Measurements from ENCODE around the gene FPR2.
"Not testable (repeated sequence)": the region's sequence is repeated elsewhere in the genome, so short reads cannot be mapped to it uniquely, and the experiment has no call there.

The FPR2 gene

DNA sequence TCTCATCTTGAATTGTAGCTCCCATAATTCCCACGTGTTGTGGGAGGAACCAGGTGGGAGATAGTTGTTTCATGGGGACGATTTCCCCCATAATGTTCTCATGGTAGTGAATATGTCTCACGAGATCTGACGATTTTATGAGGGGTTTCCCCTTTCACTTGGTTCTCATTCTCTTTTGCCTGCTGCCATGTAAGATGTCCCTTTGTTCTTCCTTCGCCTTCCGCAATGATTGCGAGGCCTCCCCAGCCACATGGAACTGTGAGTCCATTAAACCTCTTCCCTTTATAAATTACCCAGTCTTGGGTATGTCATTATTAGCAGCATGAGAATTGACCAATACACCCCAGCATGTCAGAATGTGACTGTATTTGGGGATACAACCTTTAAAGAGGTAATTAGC lies 5.4 kb upstream of the FPR2 start:
- no peak overlapping the region for H3K27ac ChIP-seq
- no peak overlapping the region for H3K4me2 ChIP-seq
- no peak for TF ChIP-seq Cebpa-rat (IDR thresholded peaks at IDR 0.05)
- H3K9ac ChIP-seq = no peak overlapping the region
- H4K20me1 ChIP-seq = no peaks in the 10 kb centered on the region
- no peak overlapping the region for H3K4me3 ChIP-seq
- no peaks in the 10 kb centered on the region for H3K9me3 ChIP-seq
- no peaks in the 10 kb centered on the region for H3K36me3 ChIP-seq
- H3K27me3 ChIP-seq = no peaks in the 10 kb centered on the region
- peaks cover 10% of the 10 kb centered on the region for H3K4me1 ChIP-seq

DNA sequence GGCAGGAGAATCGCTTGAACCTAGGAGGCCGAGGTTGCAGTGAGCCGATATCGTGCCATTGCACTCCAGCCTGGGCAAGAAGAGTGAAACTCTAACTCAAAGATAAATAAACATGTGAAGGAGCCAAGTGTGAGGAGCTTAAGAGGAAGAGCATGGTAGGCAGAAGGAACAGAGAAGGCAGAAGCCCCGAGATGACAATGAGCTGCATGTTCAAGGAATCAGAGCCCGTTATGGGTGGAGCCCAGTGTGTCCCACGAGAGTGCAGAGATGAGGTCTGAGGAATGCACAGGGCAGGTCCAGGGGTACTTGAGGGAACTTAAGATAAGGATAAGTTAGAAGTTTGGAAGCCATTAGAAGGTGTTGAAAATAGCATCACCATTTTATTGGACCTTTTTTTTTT lies 716 bp downstream of the FPR2 start:
- no peak for TF ChIP-seq Cebpa-rat (IDR thresholded peaks at IDR 0.05)
- H3K27ac ChIP-seq = no peak overlapping the region
- H3K27me3 ChIP-seq = no peaks in the 10 kb centered on the region
- no peaks in the 10 kb centered on the region for H3K36me3 ChIP-seq
- H3K4me2 ChIP-seq = no peak overlapping the region
- H3K9me3 ChIP-seq = no peaks in the 10 kb centered on the region
- no peak overlapping the region for H3K4me3 ChIP-seq
- H3K4me1 ChIP-seq = no peaks in the 10 kb centered on the region
- no peaks in the 10 kb centered on the region for H4K20me1 ChIP-seq
- H3K9ac ChIP-seq = no peak overlapping the region

DNA sequence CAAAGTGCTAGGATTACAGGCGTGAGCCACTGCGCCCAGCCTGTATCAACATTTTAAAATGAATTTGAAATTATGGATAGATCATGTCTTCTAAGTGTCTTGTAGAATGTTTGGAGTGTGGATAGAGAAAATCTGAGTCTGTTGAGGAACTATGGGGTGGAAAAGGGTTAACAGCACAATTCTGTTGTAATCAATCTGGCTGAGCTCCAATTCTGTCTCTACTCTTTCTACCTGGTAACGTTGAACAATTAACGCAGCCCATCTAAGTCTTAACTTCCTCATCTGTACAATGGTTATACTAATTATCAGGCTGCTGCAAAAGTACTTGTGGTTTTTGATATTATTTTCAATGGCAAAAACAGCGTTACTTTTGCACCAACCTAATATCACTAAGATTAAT lies 4.1 kb downstream of the FPR2 start:
- H3K4me2 ChIP-seq = no peak overlapping the region
- TF ChIP-seq Cebpa-rat (IDR thresholded peaks at IDR 0.05) = no peak

DNA sequence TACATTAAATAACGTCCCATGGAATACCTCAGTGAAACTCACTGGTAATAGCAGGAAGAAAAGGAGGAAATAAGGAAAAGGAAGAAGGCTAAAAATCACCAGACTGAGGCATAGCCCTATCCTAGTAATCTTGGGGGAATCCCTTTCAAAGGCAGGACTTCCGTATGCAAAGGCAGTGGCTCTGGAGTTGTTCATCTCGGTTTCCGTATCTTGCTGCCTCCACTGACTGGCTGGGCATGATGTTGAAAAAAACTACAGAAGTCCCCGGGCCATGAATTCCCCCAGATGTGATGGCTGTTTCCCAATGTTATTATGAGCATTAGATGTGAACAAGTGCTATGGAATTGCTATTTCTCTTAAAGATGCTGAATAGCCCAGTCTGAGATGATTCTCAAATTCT lies 5.5 kb downstream of the FPR2 start:
- Histone ChIP-seq H4K20me1 (no peaks in the 10 kb centered on the region), H3K27ac (no peak overlapping the region), H3K4me1 (no peaks in the 10 kb centered on the region), H3K9me3 (no peaks in the 10 kb centered on the region), H3K4me2 (no peak overlapping the region), H3K36me3 (no peaks in the 10 kb centered on the region), H3K4me3 (no peak overlapping the region), H3K27me3 (no peaks in the 10 kb centered on the region), H3K9ac (no peak overlapping the region)
- no peak for TF ChIP-seq Cebpa-rat (IDR thresholded peaks at IDR 0.05)

More for the DNA sequence above, 4.1 kb downstream of the FPR2 start:
- no peaks in the 10 kb centered on the region for H4K20me1 ChIP-seq
- H3K27me3 ChIP-seq = no peaks in the 10 kb centered on the region
- H3K4me3 ChIP-seq = no peak overlapping the region
- no peak overlapping the region for H3K27ac ChIP-seq
- H3K36me3 ChIP-seq = no peaks in the 10 kb centered on the region
- H3K9ac ChIP-seq = no peak overlapping the region
- no peaks in the 10 kb centered on the region for H3K4me1 ChIP-seq
- no peaks in the 10 kb centered on the region for H3K9me3 ChIP-seq

DNA sequence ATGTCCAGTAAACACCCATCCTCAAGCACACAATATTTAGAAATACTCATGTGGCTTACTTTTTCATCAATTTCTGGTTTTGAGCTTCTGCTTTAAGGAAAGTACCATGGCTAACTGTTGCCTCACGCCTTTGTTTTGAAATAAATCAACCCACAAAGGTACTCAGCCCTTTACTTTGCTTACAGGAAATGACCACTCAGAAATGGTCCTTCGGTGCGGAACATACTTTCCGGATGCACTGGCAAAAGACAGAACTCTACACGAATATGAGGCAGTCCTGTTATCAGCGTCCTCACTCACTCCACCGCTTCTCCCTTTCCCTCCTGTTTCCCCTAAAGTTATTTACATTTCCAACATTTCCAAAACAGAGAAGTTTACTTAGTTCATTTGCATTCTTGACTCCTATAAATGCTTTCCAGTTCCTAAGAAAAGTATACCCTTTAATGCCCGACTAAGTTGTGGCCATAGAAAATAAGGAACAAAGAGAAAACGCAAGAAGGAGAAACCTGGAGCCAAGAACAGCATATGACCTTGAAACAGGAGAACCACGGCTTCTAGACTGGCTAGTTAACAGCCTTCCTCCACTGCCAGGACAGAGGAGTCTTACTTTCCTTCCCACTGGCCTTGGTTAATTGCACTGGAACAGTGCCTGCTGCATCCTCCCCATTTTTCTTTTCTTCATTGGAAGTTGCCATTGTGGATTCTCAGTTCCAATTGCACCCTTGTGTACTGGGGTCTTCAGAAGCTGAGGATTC lies 10.6 kb downstream of the FPR2 start:
- H3K36me3 ChIP-seq = no peaks in the 10 kb centered on the region
- no peak for TF ChIP-seq Cebpa-rat (IDR thresholded peaks at IDR 0.05)
- no peak overlapping the region for H3K9ac ChIP-seq

DNA sequence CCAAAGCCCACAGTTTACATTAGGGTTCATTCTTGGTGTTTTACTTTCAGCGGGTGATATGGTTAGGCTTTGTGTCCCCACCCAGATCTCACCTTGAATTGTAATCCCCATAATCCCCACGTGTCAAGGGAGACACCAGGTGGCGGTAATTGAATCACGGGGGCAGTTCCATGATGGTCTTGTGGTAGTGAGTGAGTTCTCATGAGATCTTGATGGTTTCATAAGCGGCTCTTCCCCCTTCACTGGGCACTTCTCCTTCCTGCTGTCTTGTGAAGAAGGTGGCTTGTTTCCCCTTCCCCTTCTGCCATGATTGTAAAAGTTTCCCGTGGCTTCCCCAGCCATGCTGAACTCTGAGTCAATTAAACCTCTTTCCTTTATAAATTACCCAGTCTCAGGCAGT lies 12.0 kb downstream of the FPR2 start:
- Histone ChIP-seq H3K27ac (no peak overlapping the region), H3K9ac (no peak overlapping the region), H3K36me3 (no peaks in the 10 kb centered on the region), H3K4me1 (no peaks in the 10 kb centered on the region), H3K4me3 (no peak overlapping the region), H3K4me2 (no peak overlapping the region), H3K9me3 (peaks cover 6% of the 10 kb centered on the region; the same call in 1 of the 2 replicates), H4K20me1 (no peaks in the 10 kb centered on the region), H3K27me3 (no peaks in the 10 kb centered on the region)
- TF ChIP-seq Cebpa-rat (IDR thresholded peaks at IDR 0.05) = no peak

More for the DNA sequence above, 10.6 kb downstream of the FPR2 start:
- Histone ChIP-seq H3K27me3 (no peaks in the 10 kb centered on the region), H3K27ac (no peak overlapping the region), H3K4me2 (no peak overlapping the region), H3K4me3 (no peak overlapping the region), H3K4me1 (no peaks in the 10 kb centered on the region), H3K9me3 (peaks cover 6% of the 10 kb centered on the region; the same call in 1 of the 2 replicates), H4K20me1 (no peaks in the 10 kb centered on the region)

DNA sequence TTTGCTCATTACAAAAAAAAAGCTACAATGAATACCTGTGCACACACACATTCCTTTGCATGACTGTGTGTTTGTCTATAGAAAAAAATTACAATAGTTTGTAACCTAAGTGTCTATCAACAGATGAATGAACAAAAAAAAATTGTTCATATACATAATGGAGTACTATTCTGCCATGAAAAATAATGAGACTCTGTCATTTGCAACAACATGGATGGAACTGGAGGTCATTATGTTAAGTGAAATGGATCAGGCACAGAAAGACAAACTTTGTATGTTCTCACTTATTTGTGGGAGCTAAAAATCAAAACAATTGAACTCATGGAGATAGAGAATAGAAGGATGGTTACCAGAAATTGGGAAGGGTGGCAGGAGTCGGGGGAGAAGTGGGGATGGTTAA lies 15.6 kb downstream of the FPR2 start:
- H3K27ac ChIP-seq, H3K36me3 ChIP-seq, H3K4me2 ChIP-seq, H3K9me3 ChIP-seq, H3K9ac ChIP-seq, H3K4me1 ChIP-seq, H3K27me3 ChIP-seq, H3K4me3 ChIP-seq, H4K20me1 ChIP-seq: not testable (repeated sequence)

DNA sequence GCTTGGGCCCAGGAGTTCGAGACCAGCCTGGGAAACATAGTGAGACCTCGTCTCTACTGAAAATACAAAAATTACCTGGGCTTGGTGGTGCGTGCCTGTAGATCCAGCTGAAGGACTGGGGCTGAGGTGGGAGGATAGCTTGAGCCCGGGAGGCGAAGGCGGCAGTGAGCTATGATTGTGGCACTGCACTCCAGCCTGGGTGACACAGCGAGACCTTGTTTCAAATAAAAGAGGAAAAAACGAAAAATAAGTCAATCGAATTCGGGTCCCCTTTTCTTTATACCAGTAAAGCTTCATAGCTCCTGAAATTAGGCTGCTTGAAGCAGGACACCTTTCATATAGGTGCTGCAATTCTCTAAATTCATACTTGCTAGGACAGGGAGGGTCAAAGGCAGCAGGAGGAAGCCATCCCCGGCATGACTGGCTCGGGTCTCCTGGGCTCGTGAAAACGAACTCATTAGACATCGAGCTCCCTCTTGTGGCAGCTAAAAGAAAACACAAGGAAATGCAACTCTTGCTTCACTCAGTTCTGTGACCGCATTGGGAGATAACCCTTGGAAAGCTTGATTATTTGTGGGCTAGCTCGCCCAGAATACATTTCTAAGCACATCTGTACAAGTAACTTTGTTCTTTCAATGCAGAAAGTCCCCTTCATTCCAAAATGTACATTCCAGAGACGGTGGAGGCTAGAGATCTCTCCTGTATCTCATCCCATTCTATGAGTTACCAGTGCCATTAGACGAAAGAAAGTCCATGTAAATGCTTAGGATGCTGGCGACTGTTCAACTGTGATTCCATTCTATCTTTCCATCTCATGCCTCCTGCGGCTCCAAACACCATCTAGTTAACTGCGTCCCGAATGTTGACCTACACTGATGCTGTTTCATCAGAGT lies 16.8 kb downstream of the FPR2 start:
- Histone ChIP-seq H3K27ac (no peak overlapping the region), H3K27me3 (no peaks in the 10 kb centered on the region), H3K4me2 (no peak overlapping the region), H3K4me1 (peaks cover 9% of the 10 kb centered on the region; the same call in 1 of the 2 replicates), H4K20me1 (no peaks in the 10 kb centered on the region), H3K9me3 (peaks cover 4% of the 10 kb centered on the region; the same call in 1 of the 2 replicates), H3K36me3 (no peaks in the 10 kb centered on the region), H3K4me3 (no peak overlapping the region), H3K9ac (no peak overlapping the region)
- TF ChIP-seq Cebpa-rat (IDR thresholded peaks at IDR 0.05) = peak; percentile 55; the same call in 1 of the 2 replicates

DNA sequence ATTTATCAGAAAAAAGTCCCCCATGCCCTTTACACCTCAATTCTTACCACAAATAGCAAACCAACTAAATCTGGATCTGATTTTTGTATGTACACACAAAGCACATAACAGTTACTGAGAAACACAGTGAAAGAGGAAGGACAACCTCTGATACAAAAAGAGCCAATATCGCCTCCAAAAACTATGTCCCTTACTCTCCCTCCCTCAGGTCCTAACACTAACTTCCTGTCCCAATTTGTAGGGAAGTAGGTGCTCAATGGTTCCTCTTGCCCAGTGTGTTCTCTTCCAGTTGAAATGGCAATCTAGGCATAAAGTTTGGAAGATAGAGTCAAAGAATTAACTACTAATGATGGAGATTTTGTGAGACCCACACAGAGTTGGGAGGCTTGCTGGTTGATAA lies 18.2 kb downstream of the FPR2 start:
- Histone ChIP-seq H3K27ac (no peak overlapping the region), H3K4me1 (peaks cover 9% of the 10 kb centered on the region; the same call in 1 of the 2 replicates), H3K4me2 (no peak overlapping the region), H3K4me3 (no peak overlapping the region), H3K27me3 (no peaks in the 10 kb centered on the region), H3K9me3 (no peaks in the 10 kb centered on the region), H3K36me3 (no peaks in the 10 kb centered on the region), H4K20me1 (no peaks in the 10 kb centered on the region), H3K9ac (no peak overlapping the region)
- TF ChIP-seq Cebpa-rat (IDR thresholded peaks at IDR 0.05) = no peak

DNA sequence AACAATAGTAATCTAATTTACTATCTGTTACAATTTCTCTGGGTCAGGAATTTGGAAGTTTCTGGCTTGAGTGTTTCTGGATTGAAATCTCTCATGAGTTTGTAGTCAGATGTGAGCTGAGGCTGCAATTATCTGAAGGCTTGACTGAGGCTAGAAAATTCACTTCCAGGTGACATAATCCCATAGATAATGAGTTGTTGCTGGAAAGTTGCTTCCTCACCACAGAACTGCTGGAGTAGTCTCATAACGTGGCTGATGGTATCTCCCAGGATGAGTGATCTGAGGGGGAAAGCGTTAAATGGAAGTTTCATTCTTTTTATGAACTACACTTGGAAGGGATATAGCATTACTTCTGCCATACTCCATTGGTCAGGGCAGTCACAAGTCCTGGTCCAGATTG lies 18.7 kb downstream of the FPR2 start:
- H3K4me2 ChIP-seq = no peak overlapping the region

More for the DNA sequence above, 18.7 kb downstream of the FPR2 start:
- Histone ChIP-seq H3K4me3 (no peak overlapping the region), H3K9ac (no peak overlapping the region), H3K4me1 (peaks cover 14% of the 10 kb centered on the region), H3K27ac (no peak overlapping the region), H3K9me3 (no peaks in the 10 kb centered on the region), H4K20me1 (no peaks in the 10 kb centered on the region), H3K36me3 (no peaks in the 10 kb centered on the region), H3K27me3 (no peaks in the 10 kb centered on the region)
- no peak for TF ChIP-seq Cebpa-rat (IDR thresholded peaks at IDR 0.05)

Data from BLaER1 (cell line).